H1 (cell line): ENCODE data around the gene SPTBN1. TPM values are rescaled to one million over a fixed set of nuclear protein-coding genes. Genes with fewer than 3 reads are reported as not detected.

ENCODE experiments used
- CTCF ChIA-PET: fragments of 300-600 bp; sonication (Branson Sonifier 250); formaldehyde crosslinking; loops from one replicate; lab custom pipeline; 2021; ENCODE audit not compliant: partially characterized antibody; lab: Charles Lee
- POLR2A ChIA-PET: fragments of 300-600 bp; sonication (Branson Sonifier 250); formaldehyde crosslinking; loops from one replicate; lab custom pipeline; 2021; ENCODE audit warnings: inconsistent platforms; ENCODE audit not compliant: partially characterized antibody; lab: Charles Lee
- DNase-seq, 2 experiments: peaks; one replicate each; pipeline versions ENCODE4 v3.0.0 to v3.0.0-alpha.2; 2010 to 2022; ENCODE audit warnings: low spot score in 2 of 2, low read depth in 1 of 2, mixed read lengths in 1 of 2
- FAIRE-seq: peaks from 2 replicates; lab custom pipeline; 2011; peaks lifted over from hg19 to GRCh38; lab: Jason Lieb, UNC
- H2AFZ ChIP-seq: 2 replicates; pipeline ENCODE4 v1.8.1; 2012; ENCODE audit warnings: low read length, inconsistent platforms
- H2AK5ac ChIP-seq: 2 replicates; pipeline ENCODE4 v1.6.1; 2013; ENCODE audit warnings: low read depth, low read length
- H2BK120ac ChIP-seq: replicated peaks from 2 replicates; pipeline ENCODE3; 2013; ENCODE audit warnings: low read depth, low read length, inconsistent platforms
- H2BK12ac ChIP-seq: 2 replicates; pipeline ENCODE4 v1.6.1; 2013; ENCODE audit warnings: low read depth, low read length
- H2BK15ac ChIP-seq: 2 replicates; pipeline ENCODE4 v1.6.1; 2013; ENCODE audit warnings: low read length
- H2BK20ac ChIP-seq: 2 replicates; pipeline ENCODE4 v1.6.1; 2013; ENCODE audit warnings: low read length
- H2BK5ac ChIP-seq: 2 replicates; pipeline ENCODE4 v1.6.1; 2013; ENCODE audit warnings: low read depth, low read length
- H3K14ac ChIP-seq: 2 replicates; pipeline ENCODE4 v1.6.1; 2013; ENCODE audit warnings: inconsistent platforms; ENCODE audit not compliant: insufficient read length
- H3K18ac ChIP-seq: 2 replicates; pipeline ENCODE4 v1.6.1; 2013; ENCODE audit warnings: low read length; ENCODE audit errors: extremely low read depth
- H3K23ac ChIP-seq: 2 replicates; pipeline ENCODE4 v1.6.1; 2013; ENCODE audit warnings: inconsistent platforms; ENCODE audit not compliant: insufficient read length
- H3K23me2 ChIP-seq: 2 replicates; pipeline ENCODE4 v1.6.1; 2013; ENCODE audit warnings: low read depth, low read length
- H3K27ac ChIP-seq: 2 replicates; pipeline ENCODE4 v1.6.1; 2011; ENCODE audit warnings: low read depth, low read length, inconsistent platforms
- H3K27me3 ChIP-seq, 4 experiments: replicated peaks in 1 of 4; 1 replicate in 1 of 4; 2 replicates in 3 of 4; pipeline versions ENCODE4 v1.6.1 to v1.8.1; 2011 to 2013; ENCODE audit warnings: low read length in 3 of 4, mild to moderate bottlenecking in 3 of 4, inconsistent platforms in 2 of 4, mixed read lengths in 2 of 4, moderate library complexity in 1 of 4; ENCODE audit not compliant: control insufficient read depth in 3 of 4, insufficient read depth in 3 of 4; ENCODE audit errors: extremely low read depth in 1 of 4
- H3K36me3 ChIP-seq, 4 experiments: 2 replicates each; pipeline versions ENCODE4 v1.6.1 to v1.8.1; 2011 to 2013; ENCODE audit warnings: mild to moderate bottlenecking in 4 of 4, low read length in 3 of 4, moderate library complexity in 2 of 4, control low read depth in 1 of 4, inconsistent platforms in 1 of 4; ENCODE audit not compliant: insufficient read depth in 4 of 4, control insufficient read depth in 2 of 4
- H3K4ac ChIP-seq: replicated peaks from 2 replicates; pipeline ENCODE3; 2013; ENCODE audit warnings: low read length, low read depth, mixed read lengths, inconsistent platforms; ENCODE audit not compliant: insufficient read length
- H3K4me1 ChIP-seq, 4 experiments: replicated peaks in 1 of 4; 1 replicate in 1 of 4; 2 replicates in 3 of 4; pipeline versions ENCODE4 v1.6.1 to v1.8.1; 2011 to 2013; ENCODE audit warnings: low read length in 3 of 4, inconsistent platforms in 2 of 4, mixed read lengths in 1 of 4; ENCODE audit not compliant: insufficient read depth in 4 of 4, control insufficient read depth in 3 of 4
- H3K4me2 ChIP-seq, 2 experiments: 2 replicates each; pipeline versions ENCODE4 v1.6.1 to v1.8.1; 2011 to 2013; ENCODE audit warnings: low read depth in 2 of 2, low read length in 2 of 2, control low read depth in 1 of 2, inconsistent platforms in 1 of 2, mild to moderate bottlenecking in 1 of 2; ENCODE audit not compliant: insufficient read depth in 1 of 2
- H3K4me3 ChIP-seq, 4 experiments: fragments of 200-600, 300-600 bp in 1 of 4; sonication (generic), shearing (Covaris generic), sonication (Bioruptor Twin) in 1 of 4; 2 replicates each; pipeline versions ENCODE4 v1.5.1 to v1.8.1; 2011 to 2016; ENCODE audit warnings: low read length in 4 of 4, low read depth in 3 of 4, control low read depth in 2 of 4, inconsistent platforms in 2 of 4, mild to moderate bottlenecking in 2 of 4, mixed read lengths in 1 of 4, moderate library complexity in 1 of 4; ENCODE audit not compliant: insufficient read depth in 2 of 4; ENCODE audit errors: extremely low read depth in 1 of 4
- H3K56ac ChIP-seq: replicated peaks from 2 replicates; pipeline ENCODE3; 2013; ENCODE audit warnings: low read depth, mild to moderate bottlenecking, mixed read lengths, low read length, inconsistent platforms; ENCODE audit not compliant: insufficient read length
- H3K79me1 ChIP-seq: 2 replicates; pipeline ENCODE4 v1.6.1; 2013; ENCODE audit warnings: low read depth, low read length, control low read depth
- H3K79me2 ChIP-seq, 2 experiments: 2 replicates each; pipeline versions ENCODE4 v1.6.1 to v1.8.1; 2012 to 2013; ENCODE audit warnings: low read length in 2 of 2, mild to moderate bottlenecking in 2 of 2, inconsistent platforms in 1 of 2; ENCODE audit not compliant: insufficient read depth in 2 of 2, control insufficient read depth in 1 of 2
- H3K9ac ChIP-seq, 4 experiments: replicated peaks in 1 of 4; 1 replicate in 1 of 4; 2 replicates in 3 of 4; pipeline versions ENCODE4 v1.6.1 to v1.8.1; 2011 to 2013; ENCODE audit warnings: low read depth in 3 of 4, low read length in 3 of 4, control low read depth in 2 of 4, mild to moderate bottlenecking in 2 of 4, moderate library complexity in 2 of 4, inconsistent platforms in 1 of 4; ENCODE audit errors: extremely low read depth in 1 of 4
- H3K9me3 ChIP-seq, 2 experiments: 2 replicates each; pipeline versions ENCODE4 v1.6.1 to v1.8.1; 2012 to 2013; ENCODE audit warnings: mild to moderate bottlenecking in 2 of 2, moderate library complexity in 2 of 2, control low read depth in 1 of 2, inconsistent platforms in 1 of 2, low read depth in 1 of 2, low read length in 1 of 2, mixed read lengths in 1 of 2; ENCODE audit not compliant: insufficient read depth in 2 of 2
- H4K20me1 ChIP-seq, 2 experiments: replicated peaks in 1 of 2; 2 replicates each; pipeline versions ENCODE3 to v1.8.1; 2011 to 2013; ENCODE audit warnings: inconsistent platforms in 2 of 2, low read length in 2 of 2, mild to moderate bottlenecking in 1 of 2; ENCODE audit not compliant: insufficient read depth in 2 of 2, control insufficient read depth in 1 of 2
- H4K5ac ChIP-seq: 2 replicates; pipeline ENCODE4 v1.6.1; 2013; ENCODE audit warnings: low read length, low read depth, mixed read lengths, inconsistent platforms; ENCODE audit not compliant: insufficient read length
- H4K8ac ChIP-seq: 2 replicates; pipeline ENCODE4 v1.8.0; 2013; ENCODE audit warnings: mild to moderate bottlenecking, moderate library complexity, low read length, inconsistent platforms; ENCODE audit not compliant: insufficient read depth; ENCODE audit errors: extremely low read depth
- H4K91ac ChIP-seq: replicated peaks from 2 replicates; pipeline ENCODE3; 2013; ENCODE audit warnings: low read length, mixed read lengths, inconsistent platforms; ENCODE audit not compliant: insufficient read length
- ASH2L ChIP-seq: fragments of 200-600, 300-600 bp; sonication (generic); IDR thresholded peaks from one replicate; pipeline ENCODE4 v1.7.1; 2017; ENCODE audit warnings: low read length
- WGBS, 2 experiments: shearing (Covaris generic) in 1 of 2; methylation state at CpG; one replicate each; pipeline versions ENCODE4 v1.1.6 to v1.1.7; 2013 to 2015; ENCODE audit warnings: low lambda C conversion rate in 2 of 2, mixed read lengths in 2 of 2, inconsistent platforms in 1 of 2, low coverage in 1 of 2, missing lambda C conversion rate in 1 of 2; ENCODE audit not compliant: insufficient replicate concordance in 2 of 2, insufficient coverage in 1 of 2, insufficient read length in 1 of 2; ENCODE audit errors: extremely low coverage in 1 of 2, missing lambda C conversion rate in 1 of 2; 5-methylcytosine and 5-hydroxymethylcytosine counted together
- polyA plus RNA-seq, 7 experiments: library from polyadenylated mRNA; depleted of rRNA in 3 of 7; stranded (reverse) in 5 of 7; unstranded in 2 of 7; fragments of >200 nt in 5 of 7; fragments of 200-250 nt in 2 of 7; gene quantifications; 1 replicate in 5 of 7; 2 replicates in 1 of 7; 4 replicates in 1 of 7; pipeline versions ENCODE4 v1.2.1 to v1.2.3, GENCODE V29; 2011 to 2013; ENCODE audit warnings: missing spikeins in 2 of 7, mixed read lengths in 2 of 7
- total RNA-seq: library from RNA; stranded (reverse); fragmentation: NEBNext Ultra II Directional; extraction: Animal tissue kit (Norgen Biotek cat#: 25700); gene quantifications from 2 replicates; pipeline ENCODE4 v1.2.1, GENCODE V29; 2021

The SPTBN1 gene
- total and polyA plus RNA-seq, 2 of the 8 experiments (the other 6 are each of a cell fraction or from before 2014, with no cell fraction given) = 31.8 to 180 TPM

DNA sequence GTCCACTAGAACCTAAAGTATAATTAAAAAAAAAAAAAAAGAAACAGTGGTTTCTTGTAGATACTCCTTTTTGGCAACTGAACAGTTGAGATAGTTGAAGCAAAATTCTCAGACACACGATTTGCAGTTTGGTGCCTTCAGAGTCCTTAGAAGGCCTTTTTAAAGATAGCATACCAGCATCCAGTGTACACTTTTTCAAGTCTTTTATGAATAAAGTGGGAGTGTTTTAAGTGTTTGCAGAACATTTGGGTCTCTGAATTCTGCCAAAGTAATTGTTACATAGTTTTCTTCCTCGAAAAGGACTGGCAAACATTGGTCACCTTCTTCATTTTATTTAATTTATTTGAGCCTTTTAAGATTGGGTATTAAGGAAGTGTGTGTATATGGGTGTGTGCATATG lies 62.3 kb downstream of the SPTBN1 start:
- H4K5ac ChIP-seq = no peak overlapping the region
- no peak overlapping the region for H2BK15ac ChIP-seq
- no peaks in the 10 kb centered on the region for H3K9me3 ChIP-seq
- no peaks in the 10 kb centered on the region for H3K27me3 ChIP-seq
- no peak overlapping the region for H3K18ac ChIP-seq
- H3K79me2 ChIP-seq = no peaks in the 10 kb centered on the region; a peak in 2 of 4 replicates
- H3K4me3 ChIP-seq = no peak overlapping the region
- H3K9ac ChIP-seq = no peak overlapping the region
- H4K20me1 ChIP-seq = no peaks in the 10 kb centered on the region
- no peak overlapping the region for H3K56ac ChIP-seq
- H3K79me1 ChIP-seq = no peaks in the 10 kb centered on the region; the same call in none of the 2 replicates
- no peak overlapping the region for H2BK12ac ChIP-seq
- DNase-seq (no peak), FAIRE-seq (no peak)
- H3K23me2 ChIP-seq = no peaks in the 10 kb centered on the region
- H3K14ac ChIP-seq = no peak overlapping the region
- no peak for TF ChIP-seq ASH2L
- H2BK5ac ChIP-seq = no peak overlapping the region
- no peak overlapping the region for H3K4ac ChIP-seq
- POLR2A ChIA-PET = no interaction called here
- no peak overlapping the region for H3K27ac ChIP-seq
- H2AK5ac ChIP-seq = no peak overlapping the region
- peaks cover 0 to 6% (median 3%) of the 10 kb centered on the region in 4 experiments; a peak in 4 of 7 replicates for H3K4me1 ChIP-seq
- H3K36me3 ChIP-seq = no peaks in the 10 kb centered on the region
- no peak overlapping the region for H2BK120ac ChIP-seq
- no peak overlapping the region for H3K4me2 ChIP-seq
- WGBS, 2 experiments = 88% methylated on average over 2 of the region's 2 CpGs; no CpG with 5 or more reads in 1 of the 2 experiments
- no peak overlapping the region for H2BK20ac ChIP-seq
- no peak overlapping the region for H2AFZ ChIP-seq
- no peak overlapping the region for H4K8ac ChIP-seq
- no peak overlapping the region for H3K23ac ChIP-seq
- CTCF ChIA-PET = interaction anchor here (1.3 to 2.2 kb wide), 3 partner anchors 16 to 103 kb away, joined by 4 to 7 read pairs (median 6); no protein-coding TSS in a partner anchor
- no peak overlapping the region for H4K91ac ChIP-seq
